Fibroblast of skin of left biceps (primary cell): ENCODE data around the gene SLC1A3.
"Not testable (repeated sequence)": the region's sequence is repeated elsewhere in the genome, so short reads cannot be mapped to it uniquely, and the experiment has no call there.

Experiments
- DNase-seq, 2 experiments: peaks; one replicate each; pipeline ENCODE4 v3.0.0-alpha.2; 2013; ENCODE audit warnings: low read depth in 2 of 2

Gene SLC1A3

GRCh38 chr5:36630201-36631145 lies 24.1 kb downstream of the SLC1A3 start:
- DNase-seq = no peak

GRCh38 chr5:36631154-36631553 lies 24.7 kb downstream of the SLC1A3 start:
- no peak for DNase-seq

- no peak for DNase-seq
Observed at GRCh38 chr5:36631620-36632362, 25.4 kb downstream of the SLC1A3 start.

- DNase-seq = no peak
Observed at GRCh38 chr5:36632363-36632664, 25.9 kb downstream of the SLC1A3 start.

GRCh38 chr5:36635721-36636390 lies 29.4 kb downstream of the SLC1A3 start:
- no peak for DNase-seq

GRCh38 chr5:36637101-36637500 lies 30.7 kb downstream of the SLC1A3 start:
- no peak for DNase-seq

- DNase-seq = no peak
Observed at GRCh38 chr5:36637516-36637915, 31.1 kb downstream of the SLC1A3 start.

- DNase-seq = no peak
Observed at GRCh38 chr5:36638056-36638455, 31.6 kb downstream of the SLC1A3 start.

GRCh38 chr5:36640949-36641348 lies 34.5 kb downstream of the SLC1A3 start:
- no peak for DNase-seq

GRCh38 chr5:36641431-36641830 lies 35.0 kb downstream of the SLC1A3 start:
- DNase-seq = peak in 1 of 2 experiments; percentile 67

GRCh38 chr5:36642089-36642488 lies 35.7 kb downstream of the SLC1A3 start:
- no peak for DNase-seq

GRCh38 chr5:36643162-36643561 lies 36.8 kb downstream of the SLC1A3 start:
- DNase-seq = no peak

- not testable (repeated sequence) for DNase-seq
Observed at GRCh38 chr5:36643841-36644240, 37.4 kb downstream of the SLC1A3 start.

- DNase-seq = no peak
Observed at GRCh38 chr5:36644727-36645126, 38.3 kb downstream of the SLC1A3 start.

- no peak for DNase-seq
Observed at GRCh38 chr5:36646100-36646499, 39.7 kb downstream of the SLC1A3 start.

GRCh38 chr5:36646507-36647023 lies 40.2 kb downstream of the SLC1A3 start:
- no peak for DNase-seq

- no peak for DNase-seq
Observed at GRCh38 chr5:36647046-36647445, 40.6 kb downstream of the SLC1A3 start.

- DNase-seq = no peak
Observed at GRCh38 chr5:36648426-36648825, 42.0 kb downstream of the SLC1A3 start.

GRCh38 chr5:36651761-36652685 lies 45.6 kb downstream of the SLC1A3 start:
- no peak for DNase-seq

GRCh38 chr5:36653044-36653705 lies 46.8 kb downstream of the SLC1A3 start:
- DNase-seq = no peak

- DNase-seq = no peak
Observed at GRCh38 chr5:36654564-36654963, 48.2 kb downstream of the SLC1A3 start.
